HCT116 (cell line): Measurements from ENCODE around the gene COL28A1. TPM values are rescaled to one million over a fixed set of nuclear protein-coding genes. Genes with fewer than 3 reads are reported as not detected.
"Not testable (repeated sequence)": the region's sequence is repeated elsewhere in the genome, so short reads cannot be mapped to it uniquely, and the experiment has no call there.

Source experiments
- ATAC-seq: fragments of 200-7000 bp; cut with Tn5 transposase; 2 replicates; pipeline ENCODE4 v1.9.1; 2020; ENCODE audit warnings: mild to moderate bottlenecking, moderate library complexity
- BruUV-seq: library from RNA; stranded (reverse); fragments of 400-500 nt; replicated peaks from 2 replicates; lab custom pipeline; 2021; lab: Mats Ljungman, UMichigan
- CTCF ChIA-PET: fragments of 300-600 bp; sonication (Branson Sonifier 250); formaldehyde crosslinking; loops from one replicate; lab custom pipeline; 2021; ENCODE audit warnings: antibody characterized with exemption; lab: Charles Lee
- POLR2A ChIA-PET: fragments of 300-600, 350-600 bp; sonication (Branson Sonifier 250); formaldehyde crosslinking; loops from one replicate; lab custom pipeline; 2021; ENCODE audit warnings: antibody characterized with exemption; lab: Charles Lee
- RAD21 ChIA-PET, 2 experiments: fragments of 300-600 bp; sonication (Branson Sonifier 250); formaldehyde crosslinking; loops; one replicate each; lab custom pipeline; 2023; ENCODE audit warnings: low total read pairs in 2 of 2; ENCODE audit not compliant: uncharacterized antibody in 2 of 2, unreplicated experiment in 2 of 2, low non-redundant PET in 1 of 2; lab: Charles Lee
- DNase-seq: peaks from one replicate; pipeline ENCODE4 v3.0.0-alpha.2; 2010; ENCODE audit warnings: low read depth, low spot score
- H2AFZ ChIP-seq: fragments of 200-600 bp; shearing (Covaris generic), sonication (generic); 2 replicates; pipeline ENCODE4 v1.6.1; 2017; ENCODE audit warnings: low read depth, mixed run types, mixed read lengths, antibody characterized with exemption, low read length; ENCODE audit not compliant: poor library complexity, severe bottlenecking
- H3K27ac ChIP-seq: 2 replicates; pipeline ENCODE4 v1.5.1; 2012; ENCODE audit warnings: low read depth, low read length
- H3K27me3 ChIP-seq: fragments of 200-600 bp; sonication (generic); 2 replicates; pipeline ENCODE4 v1.6.1; 2016; ENCODE audit warnings: mixed run types, low read length, mixed read lengths; ENCODE audit not compliant: insufficient read depth
- H3K36me3 ChIP-seq, 2 experiments: fragments of 200-500 bp in 1 of 2; fragments of 200-600 bp in 1 of 2; sonication (Bioruptor generic) in 1 of 2; sonication (generic) in 1 of 2; 2 replicates each; pipeline versions ENCODE4 v1.5.1 to v1.6.1; 2014 to 2016; ENCODE audit warnings: low read length in 2 of 2, inconsistent platforms in 1 of 2, mixed read lengths in 1 of 2, mixed run types in 1 of 2; ENCODE audit not compliant: insufficient read depth in 2 of 2, control insufficient read depth in 1 of 2
- H3K4me1 ChIP-seq, 2 experiments: fragments of 200-600 bp in 1 of 2; sonication (generic) in 1 of 2; 2 replicates each; pipeline versions ENCODE4 v1.5.1 to v1.6.1; 2012 to 2017; ENCODE audit warnings: low read length in 2 of 2, inconsistent platforms in 1 of 2, mild to moderate bottlenecking in 1 of 2, mixed read lengths in 1 of 2, mixed run types in 1 of 2, moderate library complexity in 1 of 2; ENCODE audit not compliant: insufficient read depth in 2 of 2, control insufficient read depth in 1 of 2
- H3K4me2 ChIP-seq: fragments of 200-600 bp; sonication (generic); 2 replicates; pipeline ENCODE4 v1.6.1; 2017; ENCODE audit warnings: mixed run types, low read length, mixed read lengths
- H3K4me3 ChIP-seq, 2 experiments: fragments of 200-600 bp in 1 of 2; sonication (generic) in 1 of 2; replicated peaks in 1 of 2; 2 replicates each; pipeline ENCODE4 v1.5.1; 2011 to 2016; ENCODE audit warnings: low read length in 2 of 2, control low read depth in 1 of 2, low read depth in 1 of 2, mild to moderate bottlenecking in 1 of 2, mixed read lengths in 1 of 2, mixed run types in 1 of 2
- H3K79me2 ChIP-seq: fragments of 200-600 bp; sonication (generic); 2 replicates; pipeline ENCODE4 v1.6.1; 2017; ENCODE audit warnings: mild to moderate bottlenecking, mixed run types, low read length, moderate library complexity, mixed read lengths; ENCODE audit not compliant: insufficient read depth
- H3K9ac ChIP-seq: fragments of 200-600 bp; sonication (generic); 2 replicates; pipeline ENCODE4 v1.6.1; 2016; ENCODE audit warnings: low read length, mixed read lengths
- H3K9me2 ChIP-seq: fragments of 200-600 bp; sonication (generic), shearing (Covaris generic); 2 replicates; pipeline ENCODE4 v1.6.1; 2017; ENCODE audit warnings: mixed run types, mild to moderate bottlenecking, moderate library complexity; ENCODE audit not compliant: insufficient read depth
- H3K9me3 ChIP-seq, 2 experiments: fragments of 200-500 bp in 1 of 2; fragments of 200-600 bp in 1 of 2; sonication (Bioruptor generic) in 1 of 2; sonication (generic) in 1 of 2; 2 replicates each; pipeline ENCODE4 v1.6.1; 2014 to 2017; ENCODE audit warnings: low read length in 2 of 2, mixed read lengths in 2 of 2, inconsistent platforms in 1 of 2, low read depth in 1 of 2, mild to moderate bottlenecking in 1 of 2, mixed run types in 1 of 2, moderate library complexity in 1 of 2; ENCODE audit not compliant: control insufficient read depth in 1 of 2, insufficient read depth in 1 of 2
- H4K20me1 ChIP-seq: fragments of 200-600 bp; sonication (generic), shearing (Covaris generic); 2 replicates; pipeline ENCODE4 v1.6.1; 2017; ENCODE audit warnings: mixed run types, mild to moderate bottlenecking, moderate library complexity; ENCODE audit not compliant: insufficient read depth
- ELF1 ChIP-seq: IDR thresholded peaks from 2 replicates; pipeline ENCODE4 v1.6.1; 2012; ENCODE audit warnings: low read depth, borderline replicate concordance
- EZH2 ChIP-seq: fragments of 200-600 bp; sonication (generic); IDR thresholded peaks from 2 replicates; pipeline ENCODE4 v1.6.1; 2017; ENCODE audit warnings: antibody characterized with exemption, mixed run types
- EZH2phosphoT487 ChIP-seq: fragments of 200-600 bp; IDR thresholded peaks from 2 replicates; pipeline ENCODE4 v1.6.1; 2018; ENCODE audit warnings: antibody characterized with exemption, borderline replicate concordance
- POLR2A ChIP-seq: IDR thresholded peaks from 2 replicates; pipeline ENCODE4 v1.7.0; 2011; ENCODE audit warnings: borderline replicate concordance; ENCODE audit not compliant: insufficient read depth, insufficient read length; ENCODE audit errors: extremely low read depth
- ZNF274 ChIP-seq: fragments of 200-500 bp; sonication (Bioruptor generic); IDR thresholded peaks from 2 replicates; pipeline ENCODE4 v1.6.1; 2014; ENCODE audit warnings: mild to moderate bottlenecking, low read depth, low read length, inconsistent platforms
- intact Hi-C: fragments of 100-400 bp; cut with micrococcal nuclease; formaldehyde crosslinking; loops from 2 replicates; pipeline ENCODE4 v1.10.0; 2022
- total RNA-seq: library from RNA; stranded (reverse); gene quantifications from one replicate; pipeline ENCODE4 v1.2.1, GENCODE V29; 2021; ENCODE audit not compliant: unreplicated experiment
- TF ChIP-seq, protein P1 (sequence below): IDR thresholded peaks from 2 replicates; pipeline ENCODE4 v1.6.1; 2012; ENCODE audit warnings: low read depth
- TF ChIP-seq, protein P2 (sequence below): IDR thresholded peaks from 2 replicates; pipeline ENCODE4 v1.6.1; 2011; ENCODE audit warnings: mild to moderate bottlenecking, low read length, moderate library complexity; ENCODE audit not compliant: insufficient replicate concordance; ENCODE audit errors: extremely low read depth

COL28A1 gene
- total RNA-seq, 1 experiment from 2014 or later = 0.12 TPM

DNA sequence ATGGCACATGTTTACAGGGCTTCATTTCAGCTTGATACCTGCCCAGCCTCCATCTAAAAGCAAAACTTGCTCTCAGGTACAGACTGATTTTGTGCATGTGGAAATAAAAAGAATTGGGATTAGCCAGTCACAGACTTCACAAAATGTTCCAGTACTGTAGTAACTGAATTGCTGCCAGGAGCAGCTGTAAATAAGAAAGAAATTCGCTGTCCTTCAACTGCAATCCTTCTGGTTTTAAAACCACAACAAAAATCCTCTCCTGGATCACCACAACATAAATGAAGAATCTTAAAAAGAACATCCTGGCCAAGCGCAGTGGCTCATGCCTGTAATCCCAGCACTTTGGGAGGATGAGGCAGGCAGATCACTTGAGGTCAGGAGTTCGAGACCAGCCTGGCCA, 27.1 kb upstream of the COL28A1 start:
- ATAC-seq (no peak), DNase-seq (no peak)
- Histone ChIP-seq H3K4me2 (no peak overlapping the region), H3K9me3 (peaks cover 0 to 6% of the 10 kb centered on the region in 2 experiments; a peak in 2 of 4 replicates), H3K79me2 (peaks cover 6% of the 10 kb centered on the region), H3K4me3 (no peak overlapping the region), H2AFZ (no peak overlapping the region), H3K9me2 (no peaks in the 10 kb centered on the region), H3K27ac (no peak overlapping the region), H3K27me3 (no peaks in the 10 kb centered on the region), H3K36me3 (no peaks in the 10 kb centered on the region), H4K20me1 (no peaks in the 10 kb centered on the region), H3K4me1 (peaks cover 23 to 35% of the 10 kb centered on the region in 2 experiments), H3K9ac (no peak overlapping the region)
- RAD21 ChIA-PET = no interaction called here
- POLR2A ChIA-PET = no interaction called here
- intact Hi-C loops = no loop called here
- TF ChIP-seq ZNF274 = no peak
- BruUV-seq = no TSS peak
- CTCF ChIA-PET = interaction anchor here (0.7 kb wide), 1 partner anchor 12 kb away, joined by 3 read pairs; no protein-coding TSS in a partner anchor

DNA sequence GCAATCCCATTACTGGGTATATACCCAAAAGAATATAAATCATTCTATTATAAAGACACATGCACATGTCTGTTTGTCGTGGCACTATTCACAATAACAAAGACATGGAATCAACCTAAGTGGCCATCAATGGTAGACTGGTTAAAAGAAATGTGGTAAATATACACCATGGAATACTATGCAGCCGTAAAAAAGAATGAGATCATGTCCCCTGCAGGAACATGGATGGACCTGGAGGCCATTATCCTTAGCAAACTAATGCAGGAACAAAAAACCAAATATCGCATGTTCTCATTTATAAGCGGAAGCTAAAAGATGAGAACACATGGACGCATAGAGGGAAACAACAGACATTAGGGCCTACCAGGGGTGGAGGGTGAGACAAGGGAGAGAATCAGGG, 25.9 kb upstream of the COL28A1 start:
- POLR2A ChIA-PET, H3K27me3 ChIP-seq, H4K20me1 ChIP-seq, BruUV-seq, H3K27ac ChIP-seq, H3K36me3 ChIP-seq, H3K9me2 ChIP-seq, H3K9ac ChIP-seq, CTCF ChIA-PET, ATAC-seq, H2AFZ ChIP-seq, H3K79me2 ChIP-seq, intact Hi-C loops, H3K9me3 ChIP-seq, RAD21 ChIA-PET, DNase-seq, H3K4me3 ChIP-seq, H3K4me2 ChIP-seq: not testable (repeated sequence)
- peaks cover 23 to 35% of the 10 kb centered on the region in 2 experiments for H3K4me1 ChIP-seq

DNA sequence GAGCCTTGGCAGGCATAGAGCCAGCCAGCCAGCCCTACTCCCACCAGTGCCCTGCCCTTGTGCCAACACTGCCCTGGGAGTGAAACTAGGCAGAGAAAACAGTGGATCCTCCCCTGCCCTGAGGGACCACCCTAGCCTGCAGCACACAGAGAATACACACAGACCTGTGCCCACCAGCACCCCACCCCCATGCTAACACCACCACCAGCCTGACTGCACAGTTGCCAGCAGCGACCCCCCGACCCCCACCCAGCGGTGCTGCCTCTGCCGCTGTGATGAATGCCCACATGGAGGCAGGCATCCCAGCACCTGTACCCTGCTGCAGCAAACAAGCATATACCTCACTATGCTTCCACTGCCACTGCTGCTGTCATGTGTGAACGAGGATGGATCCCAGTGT, 21.6 kb upstream of the COL28A1 start:
- no TSS peak for BruUV-seq
- no peak for TF ChIP-seq EZH2phosphoT487
- TF ChIP-seq, protein P1, sequence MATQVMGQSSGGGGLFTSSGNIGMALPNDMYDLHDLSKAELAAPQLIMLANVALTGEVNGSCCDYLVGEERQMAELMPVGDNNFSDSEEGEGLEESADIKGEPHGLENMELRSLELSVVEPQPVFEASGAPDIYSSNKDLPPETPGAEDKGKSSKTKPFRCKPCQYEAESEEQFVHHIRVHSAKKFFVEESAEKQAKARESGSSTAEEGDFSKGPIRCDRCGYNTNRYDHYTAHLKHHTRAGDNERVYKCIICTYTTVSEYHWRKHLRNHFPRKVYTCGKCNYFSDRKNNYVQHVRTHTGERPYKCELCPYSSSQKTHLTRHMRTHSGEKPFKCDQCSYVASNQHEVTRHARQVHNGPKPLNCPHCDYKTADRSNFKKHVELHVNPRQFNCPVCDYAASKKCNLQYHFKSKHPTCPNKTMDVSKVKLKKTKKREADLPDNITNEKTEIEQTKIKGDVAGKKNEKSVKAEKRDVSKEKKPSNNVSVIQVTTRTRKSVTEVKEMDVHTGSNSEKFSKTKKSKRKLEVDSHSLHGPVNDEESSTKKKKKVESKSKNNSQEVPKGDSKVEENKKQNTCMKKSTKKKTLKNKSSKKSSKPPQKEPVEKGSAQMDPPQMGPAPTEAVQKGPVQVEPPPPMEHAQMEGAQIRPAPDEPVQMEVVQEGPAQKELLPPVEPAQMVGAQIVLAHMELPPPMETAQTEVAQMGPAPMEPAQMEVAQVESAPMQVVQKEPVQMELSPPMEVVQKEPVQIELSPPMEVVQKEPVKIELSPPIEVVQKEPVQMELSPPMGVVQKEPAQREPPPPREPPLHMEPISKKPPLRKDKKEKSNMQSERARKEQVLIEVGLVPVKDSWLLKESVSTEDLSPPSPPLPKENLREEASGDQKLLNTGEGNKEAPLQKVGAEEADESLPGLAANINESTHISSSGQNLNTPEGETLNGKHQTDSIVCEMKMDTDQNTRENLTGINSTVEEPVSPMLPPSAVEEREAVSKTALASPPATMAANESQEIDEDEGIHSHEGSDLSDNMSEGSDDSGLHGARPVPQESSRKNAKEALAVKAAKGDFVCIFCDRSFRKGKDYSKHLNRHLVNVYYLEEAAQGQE = no peak
- no peak for TF ChIP-seq ZNF274
- TF ChIP-seq ELF1 = no peak
- TF ChIP-seq, protein P2, sequence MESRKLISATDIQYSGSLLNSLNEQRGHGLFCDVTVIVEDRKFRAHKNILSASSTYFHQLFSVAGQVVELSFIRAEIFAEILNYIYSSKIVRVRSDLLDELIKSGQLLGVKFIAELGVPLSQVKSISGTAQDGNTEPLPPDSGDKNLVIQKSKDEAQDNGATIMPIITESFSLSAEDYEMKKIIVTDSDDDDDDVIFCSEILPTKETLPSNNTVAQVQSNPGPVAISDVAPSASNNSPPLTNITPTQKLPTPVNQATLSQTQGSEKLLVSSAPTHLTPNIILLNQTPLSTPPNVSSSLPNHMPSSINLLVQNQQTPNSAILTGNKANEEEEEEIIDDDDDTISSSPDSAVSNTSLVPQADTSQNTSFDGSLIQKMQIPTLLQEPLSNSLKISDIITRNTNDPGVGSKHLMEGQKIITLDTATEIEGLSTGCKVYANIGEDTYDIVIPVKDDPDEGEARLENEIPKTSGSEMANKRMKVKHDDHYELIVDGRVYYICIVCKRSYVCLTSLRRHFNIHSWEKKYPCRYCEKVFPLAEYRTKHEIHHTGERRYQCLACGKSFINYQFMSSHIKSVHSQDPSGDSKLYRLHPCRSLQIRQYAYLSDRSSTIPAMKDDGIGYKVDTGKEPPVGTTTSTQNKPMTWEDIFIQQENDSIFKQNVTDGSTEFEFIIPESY = no peak
- no peak for TF ChIP-seq EZH2
- TF ChIP-seq POLR2A = no peak

More for the DNA sequence above, 21.6 kb upstream of the COL28A1 start:
- Histone ChIP-seq H3K9ac (no peak overlapping the region), H3K9me2 (no peaks in the 10 kb centered on the region), H2AFZ (no peak overlapping the region), H3K4me1 (no peaks in the 10 kb centered on the region), H3K4me3 (no peak overlapping the region), H3K4me2 (no peak overlapping the region), H4K20me1 (no peaks in the 10 kb centered on the region), H3K79me2 (no peaks in the 10 kb centered on the region), H3K27ac (no peak overlapping the region), H3K36me3 (no peaks in the 10 kb centered on the region), H3K27me3 (no peaks in the 10 kb centered on the region), H3K9me3 (peaks cover 0 to 6% of the 10 kb centered on the region in 2 experiments; a peak in 2 of 4 replicates)
- DNase-seq (no peak), ATAC-seq (no peak)
- RAD21 ChIA-PET = no interaction called here
- CTCF ChIA-PET = no interaction called here
- POLR2A ChIA-PET = no interaction called here
- intact Hi-C loops = no loop called here
